ENCODE data around the gene PSMB7. TPM values are rescaled to one million over a fixed set of nuclear protein-coding genes. Genes with fewer than 3 reads are reported as not detected.

The PSMB7 gene
- total RNA-seq, 2 experiments from 2014 or later = 164 to 186 TPM

- no peaks in the 10 kb centered on the region for H3K79me2 ChIP-seq (ENCODE audit: insufficient read depth, low read depth, low read length)
- no peaks in the 10 kb centered on the region for H3K4me1 ChIP-seq (ENCODE audit: insufficient read depth, low read length, poor library complexity, severe bottlenecking)
- H3K36me3 ChIP-seq (ENCODE audit: insufficient read depth, low read length) = 0 out of 2 replicates have a peak, but pooled peaks cover 10% of the 10 kb centered on the region
- H4K20me1 ChIP-seq (ENCODE audit: insufficient read depth, low read length) = no peaks in the 10 kb centered on the region
- no peak overlapping the region for H2AFZ ChIP-seq (ENCODE audit: low read length)
- H3K4me2 ChIP-seq (ENCODE audit: low read length) = no peak overlapping the region
- ChIA-PET CTCF (ENCODE audit: unreplicated experiment) (no interaction called here), POLR2A (no interaction called here)
- intact Hi-C loops (cut with micrococcal nuclease; ENCODE audit: unreplicated experiment) = no loop called here
- no peaks in the 10 kb centered on the region for H3K9me3 ChIP-seq (ENCODE audit: low read length)
- H3K27ac ChIP-seq (ENCODE audit: low read depth, low read length, poor library complexity, severe bottlenecking) = no peak overlapping the region
- TF ChIP-seq EZH2phosphoT487 (IDR thresholded peaks at IDR 0.05; ENCODE audit: borderline replicate concordance, low read depth, low read length) (no peak), CTCF (conservative IDR thresholded peaks at IDR 0.05; ENCODE audit: low read length) (no peak)
- H3K9me2 ChIP-seq (ENCODE audit: insufficient read depth, low read length) = no peaks in the 10 kb centered on the region
- BruUV-seq (replicated peaks) = no TSS peak
- no peak for DNase-seq (ENCODE audit: low spot score)
- no peak overlapping the region for H3K4me3 ChIP-seq (ENCODE audit: low read depth, low read length, poor library complexity, severe bottlenecking)
These were observed 79.9 kb downstream of the PSMB7 start for GRCh38 chr9:124335320-124335707.

DNA sequence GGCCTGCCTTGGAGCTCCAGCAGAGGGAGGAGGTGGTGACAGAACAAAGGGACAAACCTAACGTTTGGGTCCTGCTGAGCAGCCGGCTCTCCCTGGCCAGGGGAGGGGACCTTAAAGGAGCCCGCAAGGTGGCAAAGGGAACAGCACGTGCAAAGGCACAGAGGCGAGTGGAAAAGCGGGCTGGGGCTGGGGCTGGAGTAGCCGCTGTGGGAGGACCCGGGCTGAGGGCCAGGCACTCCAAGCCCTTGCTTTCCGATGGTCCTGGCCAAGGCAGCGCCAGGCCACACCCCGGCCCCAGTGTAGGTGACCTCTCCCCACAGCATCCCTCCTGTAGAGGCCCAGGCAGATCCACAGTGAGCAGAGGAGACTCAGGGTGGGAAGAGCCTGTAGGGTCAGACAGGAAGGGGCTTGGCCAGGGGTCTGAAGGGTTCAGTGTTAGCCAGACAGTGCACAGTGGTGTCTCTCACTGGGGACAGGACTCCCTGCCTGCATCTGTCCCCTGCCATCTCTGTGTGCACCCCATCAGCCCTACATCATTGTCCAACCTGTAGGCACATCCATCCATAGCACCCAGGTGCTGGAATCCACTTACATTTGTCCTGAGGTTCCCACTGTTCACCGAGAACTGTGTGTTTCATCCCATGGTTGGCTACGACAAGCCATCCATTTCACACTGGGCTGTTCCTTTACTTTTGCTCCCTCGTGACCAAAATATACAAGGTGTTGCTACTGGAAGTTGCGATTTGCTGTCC, 80.5 kb downstream of the PSMB7 start:
- Histone ChIP-seq H3K4me3 (ENCODE audit: low read depth, low read length, poor library complexity, severe bottlenecking) (no peak overlapping the region), H3K79me2 (ENCODE audit: insufficient read depth, low read depth, low read length) (no peaks in the 10 kb centered on the region), H3K4me2 (ENCODE audit: low read length) (no peak overlapping the region), H3K36me3 (ENCODE audit: insufficient read depth, low read length) (0 out of 2 replicates have a peak, but pooled peaks cover 10% of the 10 kb centered on the region), H2AFZ (ENCODE audit: low read length) (no peak overlapping the region), H3K9me3 (ENCODE audit: low read length) (no peaks in the 10 kb centered on the region), H4K20me1 (ENCODE audit: insufficient read depth, low read length) (no peaks in the 10 kb centered on the region), H3K27ac (ENCODE audit: low read depth, low read length, poor library complexity, severe bottlenecking) (no peak overlapping the region), H3K4me1 (ENCODE audit: insufficient read depth, low read length, poor library complexity, severe bottlenecking) (no peaks in the 10 kb centered on the region), H3K9me2 (ENCODE audit: insufficient read depth, low read length) (no peaks in the 10 kb centered on the region)
- BruUV-seq (replicated peaks) = no TSS peak
- TF ChIP-seq CTCF (conservative IDR thresholded peaks at IDR 0.05; ENCODE audit: low read length) (no peak), EZH2phosphoT487 (IDR thresholded peaks at IDR 0.05; ENCODE audit: borderline replicate concordance, low read depth, low read length) (no peak)
- intact Hi-C loops (cut with micrococcal nuclease; ENCODE audit: unreplicated experiment) = no loop called here
- DNase-seq (ENCODE audit: low spot score) = no peak
- ChIA-PET CTCF (ENCODE audit: unreplicated experiment) (no interaction called here), POLR2A (no interaction called here)

DNA sequence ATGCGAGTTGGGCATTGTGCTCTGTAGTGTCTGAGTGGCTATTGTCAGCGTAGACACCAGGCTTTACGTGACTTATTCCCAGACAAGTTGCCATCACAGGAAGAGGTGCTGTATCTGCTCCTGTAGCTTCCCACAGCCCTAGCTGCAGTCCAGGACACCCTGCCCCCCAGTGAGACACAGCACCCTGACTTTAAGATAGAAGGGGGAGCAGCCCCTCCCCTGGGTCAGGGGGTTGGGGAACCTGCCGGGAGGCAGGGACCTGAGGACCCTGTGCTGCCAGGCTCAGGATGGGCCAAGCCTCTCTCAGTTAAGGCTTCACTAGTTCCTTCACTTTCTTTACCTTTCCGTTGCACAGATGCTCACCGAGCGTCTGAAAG, 82.1 kb downstream of the PSMB7 start:
- Histone ChIP-seq H3K36me3 (ENCODE audit: insufficient read depth, low read length) (0 out of 2 replicates have a peak, but pooled peaks cover 8% of the 10 kb centered on the region), H3K9me3 (ENCODE audit: low read length) (no peaks in the 10 kb centered on the region), H3K4me3 (ENCODE audit: low read depth, low read length, poor library complexity, severe bottlenecking) (no peak overlapping the region), H2AFZ (ENCODE audit: low read length) (no peak overlapping the region), H3K4me1 (ENCODE audit: insufficient read depth, low read length, poor library complexity, severe bottlenecking) (no peaks in the 10 kb centered on the region), H3K9me2 (ENCODE audit: insufficient read depth, low read length) (no peaks in the 10 kb centered on the region), H4K20me1 (ENCODE audit: insufficient read depth, low read length) (no peaks in the 10 kb centered on the region), H3K4me2 (ENCODE audit: low read length) (no peak overlapping the region), H3K27ac (ENCODE audit: low read depth, low read length, poor library complexity, severe bottlenecking) (no peak overlapping the region), H3K79me2 (ENCODE audit: insufficient read depth, low read depth, low read length) (no peaks in the 10 kb centered on the region)
- intact Hi-C loops (cut with micrococcal nuclease; ENCODE audit: unreplicated experiment) = no loop called here
- no TSS peak for BruUV-seq (replicated peaks)
- TF ChIP-seq CTCF (conservative IDR thresholded peaks at IDR 0.05; ENCODE audit: low read length) (no peak), EZH2phosphoT487 (IDR thresholded peaks at IDR 0.05; ENCODE audit: borderline replicate concordance, low read depth, low read length) (no peak)
- ChIA-PET CTCF (ENCODE audit: unreplicated experiment) (no interaction called here), POLR2A (no interaction called here)
- DNase-seq (ENCODE audit: low spot score) = no peak
